Inflammatory macrophage (primary cell): ENCODE measurements around the gene HSP90AA1.
"Not testable (repeated sequence)": the region's sequence is repeated elsewhere in the genome, so short reads cannot be mapped to it uniquely, and the experiment has no call there.

ENCODE experiments used
- DNase-seq, 2 donors: peaks; one replicate each; pipeline ENCODE4 v3.0.0-alpha.2; 2020 to 2022

The HSP90AA1 gene

DNA sequence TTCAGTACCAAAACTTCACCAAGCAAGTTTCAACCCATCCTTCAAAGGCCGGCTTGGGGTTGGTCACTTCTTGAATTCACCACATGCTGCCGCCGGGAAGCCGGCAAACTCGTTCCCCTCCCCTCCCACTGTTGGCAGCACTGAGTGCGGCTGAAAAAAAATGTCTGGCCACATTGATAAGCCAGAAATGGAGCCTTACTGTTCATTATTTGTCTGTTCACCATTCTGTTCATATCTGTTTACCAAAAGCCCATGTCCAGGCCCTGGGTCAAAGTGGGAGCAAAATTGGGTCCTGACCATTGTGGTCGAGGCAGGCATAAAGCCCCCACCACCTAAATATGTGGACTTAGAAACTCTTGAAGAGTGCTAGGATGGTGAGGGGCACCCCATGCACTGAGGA is 7.3 kb upstream of the HSP90AA1 start:
- no peak for DNase-seq

GRCh38 chr14:102092806-102093205 is 6.0 kb upstream of the HSP90AA1 start:
- no peak for DNase-seq

GRCh38 chr14:102090713-102091112 is 3.9 kb upstream of the HSP90AA1 start:
- no peak for DNase-seq

- no peak for DNase-seq
Measured at GRCh38 chr14:102089621-102090343, 2.9 kb upstream of the HSP90AA1 start.

DNA sequence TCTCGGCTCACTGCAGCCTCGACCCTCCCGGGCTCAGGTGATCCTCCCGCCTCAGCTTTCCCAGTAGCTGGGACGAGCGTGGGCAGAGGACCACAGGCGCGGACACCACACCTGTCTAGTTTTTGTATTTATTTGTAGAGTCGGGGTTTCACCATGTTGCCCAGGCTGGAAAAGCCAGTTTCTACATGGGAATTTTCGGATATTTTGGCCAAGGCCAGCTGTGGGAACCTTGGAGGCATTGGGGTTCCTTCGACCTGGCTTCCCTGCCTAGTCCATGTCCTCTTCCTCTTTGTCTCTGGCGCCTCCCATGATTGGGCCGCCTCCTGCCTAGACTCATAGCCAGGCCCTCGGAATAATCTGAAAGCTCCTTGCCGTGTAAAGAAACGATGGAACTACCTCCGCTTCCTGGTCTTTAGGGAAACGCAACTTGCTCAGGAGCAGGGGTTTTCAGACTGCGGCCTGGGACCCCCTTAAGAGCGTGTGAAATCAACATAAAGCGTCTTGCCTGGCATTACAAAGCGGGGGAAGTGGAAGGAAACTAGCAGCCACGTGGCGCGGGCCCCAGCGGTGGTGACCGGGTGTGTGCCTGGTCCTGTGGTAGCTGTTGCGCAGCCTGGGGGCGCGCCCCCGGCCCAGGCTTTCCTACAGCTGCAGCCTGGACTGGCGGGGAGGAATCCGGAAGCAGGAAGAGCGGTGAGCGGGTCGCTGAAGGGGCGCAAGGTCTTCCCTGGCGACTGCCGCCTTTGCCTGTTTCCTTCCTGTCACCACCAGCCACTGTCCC is 1.4 kb upstream of the HSP90AA1 start:
- DNase-seq = peak; percentile 80 to 93

GRCh38 chr14:102087762-102088011 is 843 bp upstream of the HSP90AA1 start:
- no peak for DNase-seq

DNA sequence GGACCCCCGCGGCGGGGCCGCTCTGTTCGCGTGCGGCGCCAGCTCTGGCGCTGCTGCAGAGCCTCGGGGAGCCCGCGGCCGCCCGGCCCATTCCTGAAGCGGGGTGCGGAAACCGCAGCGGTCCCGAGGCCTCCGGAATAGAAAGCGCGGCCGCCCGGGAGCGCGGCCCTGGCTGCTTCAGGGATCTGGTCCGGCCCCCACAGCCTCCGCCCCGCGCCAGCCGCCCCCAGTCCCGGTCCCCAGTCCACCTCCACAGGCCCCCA is 204 bp downstream of the HSP90AA1 start:
- DNase-seq = no peak

DNA sequence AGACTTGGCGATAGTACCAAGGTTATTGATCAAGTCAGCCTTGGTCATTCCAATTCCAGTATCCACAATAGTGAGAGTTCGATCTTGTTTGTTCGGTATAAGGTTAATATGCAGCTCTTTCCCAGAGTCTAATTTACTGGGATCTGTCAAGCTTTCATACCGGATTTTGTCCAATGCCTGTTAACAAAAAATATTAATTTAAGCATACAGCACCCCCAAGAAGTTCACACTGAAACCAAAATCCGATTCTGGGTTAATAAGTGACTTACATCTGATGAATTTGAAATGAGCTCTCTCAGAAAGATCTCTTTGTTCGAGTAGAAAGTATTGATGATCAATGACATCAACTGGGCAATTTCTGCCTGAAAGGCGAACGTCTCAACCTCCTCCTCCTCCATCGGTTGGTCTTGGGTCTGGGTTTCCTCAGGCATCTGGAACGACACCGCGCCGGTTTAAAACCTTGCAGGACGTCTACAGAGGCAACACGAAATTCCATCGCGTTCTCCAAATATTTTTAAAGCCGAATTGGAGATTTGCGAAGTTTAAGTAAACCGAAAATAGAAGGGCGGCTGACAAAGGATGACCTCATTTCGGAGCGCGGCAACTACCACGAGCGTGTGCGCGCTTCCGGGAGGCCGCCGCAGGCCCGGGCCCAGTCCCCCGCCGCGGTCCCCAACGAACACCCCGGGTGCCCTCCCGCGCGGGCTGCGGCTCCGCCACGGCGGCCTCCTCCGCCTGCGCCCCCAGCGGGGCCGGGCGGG is 716 bp downstream of the HSP90AA1 start:
- DNase-seq = peak; percentile 38 to 74

- DNase-seq = no peak
Measured at GRCh38 chr14:102085488-102085887, 1.4 kb downstream of the HSP90AA1 start.

DNA sequence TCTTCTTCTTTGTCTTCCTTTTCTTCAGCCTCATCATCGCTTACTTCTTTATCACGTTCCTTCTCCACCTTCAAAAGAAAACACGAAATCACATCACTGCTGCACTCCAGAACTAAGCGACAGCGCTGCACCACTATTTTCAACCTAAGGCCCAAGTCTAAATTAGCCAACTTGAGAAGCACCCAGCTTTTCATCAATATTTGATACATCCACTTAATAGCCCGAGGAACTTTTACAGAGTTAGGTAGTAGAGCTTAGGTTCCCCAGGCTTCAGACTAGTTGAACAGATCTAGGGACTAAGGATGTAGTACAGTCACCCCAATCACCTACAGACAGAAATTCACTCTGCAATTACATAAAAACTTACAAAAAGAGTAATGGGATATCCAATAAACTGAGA is 1.9 kb downstream of the HSP90AA1 start:
- no peak for DNase-seq

DNA sequence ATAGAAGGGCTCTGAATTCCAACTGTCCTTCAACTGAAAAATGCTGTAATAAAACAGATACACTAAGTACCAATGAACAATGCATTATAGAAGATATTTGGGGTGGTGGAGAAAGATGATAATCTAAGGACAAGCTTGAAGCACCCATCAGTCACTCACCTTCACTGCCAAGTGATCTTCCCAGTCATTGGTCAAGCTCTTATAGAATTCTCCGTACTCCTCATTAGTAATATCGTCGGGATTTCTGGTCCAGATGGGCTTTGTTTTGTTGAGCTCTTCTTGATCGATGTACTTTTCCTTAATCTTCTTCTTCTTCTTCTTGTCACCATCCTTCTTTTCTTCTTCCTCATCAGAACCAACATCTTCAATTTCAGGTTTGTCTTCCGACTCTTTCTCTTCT is 2.3 kb downstream of the HSP90AA1 start:
- DNase-seq = not testable (repeated sequence)

DNA sequence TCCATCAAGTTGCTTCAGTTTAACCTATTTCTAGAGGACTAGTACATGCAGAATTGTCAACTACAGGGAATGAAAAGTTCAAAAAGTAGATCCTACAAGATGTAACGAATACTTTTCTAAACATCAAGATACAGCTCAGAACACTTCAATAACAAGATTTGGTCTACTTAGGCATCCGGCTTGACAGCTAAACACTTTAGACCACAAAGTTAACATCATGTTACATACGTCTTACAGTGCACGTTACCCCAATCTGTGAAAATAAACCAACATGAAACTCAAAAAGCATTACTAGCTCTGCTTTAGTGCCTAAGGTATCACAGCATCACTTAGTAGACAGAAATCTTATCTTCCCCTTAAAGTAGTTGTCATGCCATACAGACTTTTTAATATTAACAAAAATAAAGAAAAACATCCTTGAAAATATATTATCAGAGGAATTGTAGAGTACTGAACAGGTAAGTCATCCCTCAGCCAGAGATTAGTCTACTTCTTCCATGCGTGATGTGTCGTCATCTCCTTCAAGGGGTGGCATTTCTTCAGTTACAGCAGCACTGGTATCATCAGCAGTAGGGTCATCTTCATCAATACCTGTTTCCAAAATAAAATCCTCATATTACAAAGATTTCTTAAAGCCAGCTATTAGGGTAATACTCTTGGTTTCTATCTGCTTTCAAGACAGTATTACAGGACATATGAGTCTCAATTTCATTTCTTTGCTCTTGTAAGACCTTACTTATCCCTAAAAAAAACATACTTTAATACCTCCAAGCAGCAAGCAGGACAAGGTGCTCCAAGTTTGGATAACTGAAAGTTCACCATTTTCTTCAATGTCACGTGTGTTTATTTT is 5.4 kb downstream of the HSP90AA1 start:
- no peak for DNase-seq

DNA sequence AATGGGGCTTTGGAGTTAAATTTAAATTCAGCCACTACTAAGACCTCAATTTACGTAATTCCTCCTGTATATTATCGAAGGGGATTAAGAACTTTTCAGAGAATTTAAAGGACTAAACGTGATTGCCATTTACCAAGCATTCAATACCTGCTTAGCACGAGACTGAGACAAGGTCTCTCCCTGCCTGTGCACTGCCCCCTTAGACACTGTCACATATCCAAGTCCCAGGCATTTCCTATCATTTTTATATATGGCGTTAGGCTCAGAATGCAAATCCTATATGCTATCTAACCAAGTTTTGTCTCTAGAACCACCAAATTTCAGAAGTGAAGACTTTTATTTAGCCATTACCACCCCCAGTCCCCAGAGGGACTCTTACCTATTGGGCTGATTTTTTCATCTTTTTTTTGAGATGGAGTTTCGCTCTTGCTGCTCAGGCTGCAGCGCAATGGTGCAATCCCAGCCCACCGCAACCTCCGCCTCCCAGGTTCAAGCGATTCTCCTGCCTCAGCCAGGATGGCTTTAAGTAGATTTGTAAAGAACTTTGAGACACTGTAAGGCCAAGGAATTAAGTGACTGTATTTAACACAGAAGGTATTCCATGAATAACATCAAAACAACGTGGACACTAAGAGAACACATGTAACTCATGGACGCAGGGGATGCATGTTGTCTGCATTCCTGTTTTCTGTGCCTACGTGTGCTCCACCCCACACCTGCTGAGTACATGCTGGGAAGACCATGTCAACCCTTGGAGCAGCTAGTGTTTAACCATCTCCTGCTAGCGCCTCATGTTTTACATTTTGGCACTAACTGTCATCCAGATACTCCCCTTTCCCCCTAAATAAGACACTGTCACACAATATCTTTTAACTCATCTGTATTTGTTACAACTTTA is 6.4 kb downstream of the HSP90AA1 start:
- no peak for DNase-seq

- DNase-seq = no peak
Measured at GRCh38 chr14:102079700-102079979, 7.2 kb downstream of the HSP90AA1 start.

GRCh38 chr14:102078831-102079699 is 7.8 kb downstream of the HSP90AA1 start:
- no peak for DNase-seq

DNA sequence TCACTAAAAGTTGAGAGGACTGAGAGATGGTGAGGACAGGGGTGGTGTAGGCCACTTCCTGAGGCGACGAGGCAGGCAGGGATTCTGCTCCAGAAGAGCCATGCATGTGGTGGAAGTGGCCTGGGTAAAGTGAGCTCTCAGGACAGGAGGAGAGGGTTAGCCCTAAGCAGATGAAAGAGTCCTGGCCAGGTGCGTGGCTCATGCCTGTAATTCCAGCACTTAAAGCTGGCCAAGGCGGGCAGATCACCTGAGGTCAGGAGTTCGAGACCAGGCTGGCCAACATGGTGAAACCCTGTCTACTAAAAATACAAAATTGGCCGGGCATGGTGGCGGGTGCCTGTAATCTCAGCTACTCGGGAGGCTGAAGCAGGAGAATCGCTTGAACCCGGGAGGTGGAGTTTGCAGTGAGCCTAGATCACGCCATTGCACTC is 8.5 kb downstream of the HSP90AA1 start:
- not testable (repeated sequence) for DNase-seq

DNA sequence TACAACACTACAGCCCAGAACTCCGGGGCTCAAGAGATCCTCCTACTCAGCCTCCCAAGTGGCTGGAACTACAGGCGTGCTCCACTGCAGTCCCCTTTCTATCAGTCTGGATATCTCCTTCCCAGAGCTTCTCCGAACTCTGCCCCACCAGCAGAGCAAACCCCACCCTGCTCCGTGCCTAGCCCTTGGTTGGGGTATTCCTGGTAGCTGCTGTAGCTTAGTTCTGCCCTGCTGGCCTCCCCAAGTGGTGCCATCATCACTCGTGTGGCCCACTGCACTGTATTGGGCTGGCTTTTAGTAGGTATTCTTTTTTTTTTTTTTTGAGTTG is 9.5 kb downstream of the HSP90AA1 start:
- no peak for DNase-seq

DNA sequence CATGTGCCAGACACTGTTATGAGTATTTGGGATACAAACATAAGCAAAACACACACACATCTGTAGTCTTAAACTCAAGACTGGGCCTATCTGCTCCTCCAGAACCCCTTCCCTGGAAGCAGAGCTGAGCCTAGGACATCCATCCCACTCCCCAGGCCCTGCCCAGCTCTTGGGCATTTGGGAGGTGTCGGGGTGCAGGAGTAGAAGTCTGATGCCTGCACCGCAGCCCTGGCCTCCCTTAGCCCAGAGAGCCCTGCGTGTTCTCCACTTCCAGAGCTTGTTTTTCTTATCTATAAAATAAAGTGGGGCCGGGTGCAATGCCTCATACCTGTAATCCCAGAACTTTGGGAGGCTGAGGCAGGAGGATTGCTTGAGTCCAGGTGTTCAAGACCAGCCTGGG is 11.7 kb downstream of the HSP90AA1 start:
- no peak for DNase-seq

DNA sequence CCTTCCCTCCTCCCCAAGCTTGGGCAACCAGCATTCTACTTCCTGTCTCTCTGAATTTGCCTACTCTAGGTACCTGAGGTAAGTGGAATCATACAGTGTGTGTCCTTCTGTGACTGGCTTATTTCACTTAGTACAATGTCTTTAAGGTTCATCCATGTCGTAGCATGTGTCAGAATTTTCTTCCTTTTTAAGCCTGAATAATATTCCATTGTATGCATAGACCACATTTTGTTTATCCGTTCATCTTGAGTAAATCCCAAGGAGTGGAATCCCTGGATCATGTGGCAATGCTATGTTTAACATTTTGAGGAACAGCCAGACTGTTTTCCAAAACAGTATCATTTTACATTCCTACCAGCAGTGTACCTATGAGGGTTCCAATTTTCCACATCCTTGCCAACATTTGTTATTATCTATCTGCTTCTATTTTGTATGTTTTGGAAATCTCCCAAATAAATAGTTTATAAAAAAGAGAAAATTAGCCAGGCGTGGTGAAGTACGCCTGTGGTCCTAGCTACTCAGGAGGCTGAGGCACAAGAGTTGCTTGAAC is 12.4 kb downstream of the HSP90AA1 start:
- no peak for DNase-seq

DNA sequence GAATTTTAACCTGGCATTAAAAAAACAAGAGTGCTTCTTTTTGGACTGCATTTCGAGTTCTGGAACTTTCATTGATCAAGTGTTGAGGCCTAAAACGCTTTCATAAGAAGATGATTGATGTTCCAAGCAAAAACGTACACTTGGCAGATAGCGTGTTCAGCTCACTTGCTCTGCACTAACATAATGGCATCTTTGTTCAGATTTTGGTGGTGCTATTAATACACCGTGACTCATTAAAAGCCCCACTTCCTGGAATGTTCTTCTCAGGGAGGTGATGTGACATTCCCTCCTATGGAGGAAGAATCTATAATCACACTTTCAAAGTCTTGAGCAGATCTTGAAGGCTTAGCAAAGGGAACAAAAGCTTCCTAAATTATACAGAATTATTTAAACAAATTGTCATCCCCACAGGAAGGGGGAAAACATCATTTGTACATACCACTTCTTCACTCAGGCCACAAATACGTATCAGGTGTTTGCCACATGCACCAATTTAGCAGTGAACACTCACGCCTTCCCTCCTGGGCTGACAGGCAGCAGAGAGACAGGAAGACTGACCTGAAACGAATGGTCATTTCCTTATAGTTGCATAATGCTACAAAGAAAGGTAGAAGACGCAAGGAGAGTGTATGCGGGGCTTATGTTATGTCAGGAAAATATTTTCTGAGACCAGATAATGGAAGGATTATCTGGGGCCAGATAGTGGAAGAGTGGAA is 15.4 kb downstream of the HSP90AA1 start:
- no peak for DNase-seq
